A549 treated with GW870086 at 1 μM for 4 hours (cell line): Measurements from ENCODE around the gene LRRC43. TPM values are rescaled to one million over a fixed set of nuclear protein-coding genes. Genes with fewer than 3 reads are reported as not detected.

ENCODE experiments used
- total RNA-seq: library from RNA; stranded (reverse); fragments of 200-300 nt; extraction: Qiagen RNA extraction; gene quantifications from 5 replicates; pipeline ENCODE4 v1.2.3, GENCODE V29; 2022; ENCODE audit warnings: low read depth

Gene LRRC43, protein sequence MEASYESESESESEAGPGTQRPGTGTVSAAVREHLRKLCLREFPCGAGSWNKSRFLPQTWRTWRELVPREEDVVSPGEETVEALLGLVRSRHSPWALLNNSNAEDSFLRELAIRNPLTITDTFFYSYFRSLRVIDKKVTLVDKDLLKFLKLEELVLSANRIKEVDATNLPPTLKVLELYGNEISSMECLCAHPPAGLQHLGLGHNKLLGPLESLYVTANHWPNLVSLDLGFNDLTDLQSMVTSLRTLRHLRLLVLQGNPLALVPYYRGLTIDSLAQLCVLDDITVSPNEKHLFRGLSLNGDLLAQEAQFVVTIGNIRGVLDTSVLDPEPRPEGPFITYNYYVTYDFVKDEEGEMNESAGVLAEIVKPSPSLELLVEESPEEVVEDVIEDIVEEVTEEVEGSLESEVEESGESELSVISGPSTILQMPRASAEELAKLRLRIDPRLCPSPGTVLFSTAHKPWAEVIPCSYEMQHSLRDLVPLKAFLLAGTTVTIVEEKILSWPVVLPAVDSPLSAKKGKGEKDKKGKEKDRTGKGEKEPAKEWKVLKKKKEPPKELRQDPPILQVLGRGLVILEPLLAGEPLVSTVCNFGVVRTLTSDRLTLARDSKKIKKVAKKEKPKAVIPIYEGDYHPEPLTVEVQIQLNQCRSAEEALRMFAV
- total RNA-seq: 0.26 to 0.36 TPM in 2 of 5 replicates, not detected in the others

DNA sequence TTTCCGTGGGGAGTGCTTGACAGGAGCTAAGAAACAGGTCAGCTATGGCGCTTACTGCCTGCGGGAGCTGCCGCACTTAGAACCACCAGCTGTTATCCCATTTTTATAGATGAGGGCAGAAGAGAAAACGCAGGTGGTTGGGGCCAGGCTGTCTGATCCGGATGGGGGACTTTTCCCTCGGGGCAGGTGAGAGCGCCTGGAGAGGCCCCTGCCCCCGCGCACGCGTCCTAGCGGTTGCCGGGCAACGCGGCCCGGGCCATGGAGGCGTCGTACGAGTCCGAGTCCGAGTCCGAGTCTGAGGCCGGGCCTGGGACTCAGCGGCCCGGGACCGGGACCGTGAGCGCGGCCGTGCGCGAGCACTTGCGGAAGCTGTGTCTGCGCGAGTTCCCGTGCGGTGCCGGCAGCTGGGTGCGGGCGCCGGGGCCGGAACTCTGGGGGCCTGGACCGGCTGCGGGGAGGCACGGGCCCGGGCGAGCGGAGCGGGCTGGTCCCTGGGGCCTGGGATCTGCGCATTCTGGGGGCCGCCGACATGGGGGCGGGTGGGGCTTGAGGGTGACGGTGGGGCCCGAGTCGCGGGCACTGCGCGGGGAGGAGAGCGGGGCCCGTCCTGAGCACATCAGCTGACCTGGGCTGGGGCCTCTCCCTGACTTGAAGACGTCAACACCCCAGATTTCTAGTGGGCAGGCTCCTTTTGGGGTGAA is at the start of gene LRRC43:
Gene LRRC43 (plus strand): TSS at position 237 of the 701 bp plus-strand sequence. CDS start 22 bp downstream, at position 259.

DNA sequence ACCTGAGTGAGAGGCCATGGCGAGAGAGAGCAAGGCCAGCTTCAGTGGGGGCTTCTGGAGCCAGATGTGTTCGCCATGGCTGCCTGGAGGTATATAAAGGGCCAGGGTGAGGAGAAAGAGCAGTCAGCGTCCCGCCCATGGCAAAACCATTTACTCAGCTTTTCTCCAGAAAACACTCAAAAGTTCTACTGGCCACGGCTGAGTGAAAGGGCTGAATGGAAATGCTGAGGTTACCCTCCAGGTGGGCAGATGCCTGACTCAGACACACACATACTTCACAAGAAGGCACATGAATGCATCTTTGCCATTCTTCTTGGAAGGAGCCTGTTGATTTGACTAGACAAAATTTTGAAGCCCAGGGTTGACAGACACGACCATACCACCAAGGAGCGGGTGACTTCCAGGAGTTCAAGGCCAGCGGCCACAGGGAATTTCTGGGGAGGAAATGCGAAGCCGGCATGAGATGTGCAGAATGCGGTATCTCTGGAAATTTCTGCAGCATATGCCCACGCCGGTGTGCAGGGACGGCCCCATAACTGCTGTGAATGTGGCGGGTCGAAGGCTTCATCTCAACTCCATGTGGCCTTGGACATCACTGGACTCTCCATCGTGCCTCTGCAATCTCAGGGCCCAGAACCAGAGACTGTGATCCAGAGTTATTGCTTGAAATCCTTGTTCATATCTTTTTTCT is 8.6 kb upstream of the LRRC43 start, which contains the start of gene IL31:
Gene IL31 (minus strand): TSS at position 67 of the 691 bp plus-strand sequence. CDS start 49 bp downstream, at position 18.

GRCh38 chr12:122203301-122204166 is 20.6 kb downstream of the LRRC43 start, which contains the start of gene B3GNT4:
B3GNT4 (plus strand) TSS chr12:122203709; CDS start chr12:122204619, 910 bp downstream.

GRCh38 chr12:122225683-122226365 is 42.9 kb downstream of the LRRC43 start, which contains the start of gene DIABLO:
DIABLO (minus strand) TSS chr12:122226052; CDS start chr12:122226014, 38 bp downstream.

Other genes with a start within 250 kb of the LRRC43 start
- gene BCL7A, start 161.2 kb upstream of the LRRC43 start, total RNA-seq: 9.6 to 12.2 TPM (median 11.6 TPM) in 5 replicates
- gene MLXIP, start 104.4 kb upstream of the LRRC43 start, total RNA-seq: 35.4 to 51.5 TPM (median 46.3 TPM) in 5 replicates
- gene IL31, start 8.9 kb upstream of the LRRC43 start, total RNA-seq: not detected in 5 replicates
- gene B3GNT4, start 20.6 kb downstream of the LRRC43 start, total RNA-seq: 0.55 to 2.5 TPM (median 0.96 TPM) in 5 replicates
- 64.6 to 72.4 TPM (median 70.0 TPM) in 5 replicates for gene DIABLO, start 42.9 kb downstream of the LRRC43 start, total RNA-seq
- 18.3 to 20.3 TPM (median 19.7 TPM) in 5 replicates for gene VPS33A, start 83.4 kb downstream of the LRRC43 start, total RNA-seq
- 29.5 to 46.5 TPM (median 37.8 TPM) in 5 replicates for gene CLIP1, start 239.5 kb downstream of the LRRC43 start, total RNA-seq